GM21576 (cell line): Measurements from ENCODE around the gene VDAC2.

Source experiments
- ATAC-seq: cut with Tn5 transposase; IDR thresholded peaks from one replicate; pipeline ENCODE4 v1.9.1; 2021; ENCODE audit warnings: mild to moderate bottlenecking, moderate library complexity; ENCODE audit not compliant: unreplicated experiment

The VDAC2 gene

DNA sequence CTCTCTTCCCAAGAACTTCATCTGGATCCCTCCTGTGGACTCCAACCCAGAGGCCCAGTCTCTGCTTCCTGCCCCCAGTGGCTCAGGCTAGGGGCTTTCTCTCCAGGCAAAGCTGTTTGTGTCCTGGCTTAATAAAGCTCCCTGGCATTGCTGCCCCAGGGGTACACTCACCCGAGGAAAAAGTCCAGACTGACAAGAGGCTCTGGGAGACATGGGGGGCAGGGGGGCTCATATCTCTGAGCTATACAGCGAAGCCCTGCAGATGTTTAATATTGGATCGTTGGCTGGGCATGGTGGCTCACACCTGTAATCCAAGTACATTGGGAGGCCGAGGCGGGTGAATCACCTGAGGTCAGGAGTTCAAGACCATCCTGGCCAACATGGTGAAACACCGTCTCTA lies 35.9 kb downstream of the VDAC2 start:
- no peak for ATAC-seq

DNA sequence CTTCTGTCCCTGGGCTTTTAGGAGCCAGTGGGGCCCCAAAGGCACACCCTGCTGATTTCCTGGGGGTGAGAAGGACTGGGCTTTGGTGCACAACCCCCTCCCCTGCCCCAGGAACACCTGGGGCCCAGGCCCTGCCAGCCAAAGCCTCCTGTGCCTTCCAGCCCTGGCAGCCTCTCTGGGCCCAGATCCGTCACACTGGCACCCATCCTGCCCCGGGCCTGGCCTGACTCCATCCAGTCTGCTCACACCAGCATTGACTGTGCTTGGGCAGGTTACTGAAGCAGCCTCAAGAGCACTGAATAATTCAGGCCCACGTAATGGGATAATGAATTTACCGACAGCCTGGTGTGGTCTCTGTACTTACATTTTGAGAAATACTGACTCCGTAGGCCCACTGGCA lies 37.2 kb downstream of the VDAC2 start:
- no peak for ATAC-seq

DNA sequence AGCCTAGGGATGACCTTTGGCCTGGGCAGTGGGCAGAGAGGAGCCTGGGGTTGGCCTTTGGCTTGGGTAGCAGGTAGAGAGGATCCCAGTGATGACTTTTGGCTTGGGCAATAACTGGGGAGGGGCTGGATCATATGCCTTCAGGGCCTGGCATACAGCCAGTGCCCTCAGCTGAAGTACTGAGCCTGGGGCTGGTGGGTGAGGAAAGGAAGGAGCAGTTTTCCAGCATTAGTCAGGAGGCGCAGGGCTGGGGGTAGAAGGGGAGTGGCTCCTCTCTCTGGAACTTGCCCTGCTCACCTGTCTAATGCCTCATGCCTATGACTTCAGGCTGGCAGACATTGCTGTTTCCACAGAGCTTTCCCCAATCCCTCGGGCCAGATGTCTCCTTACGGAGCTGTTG lies 40.3 kb downstream of the VDAC2 start:
- ATAC-seq, result no peak

DNA sequence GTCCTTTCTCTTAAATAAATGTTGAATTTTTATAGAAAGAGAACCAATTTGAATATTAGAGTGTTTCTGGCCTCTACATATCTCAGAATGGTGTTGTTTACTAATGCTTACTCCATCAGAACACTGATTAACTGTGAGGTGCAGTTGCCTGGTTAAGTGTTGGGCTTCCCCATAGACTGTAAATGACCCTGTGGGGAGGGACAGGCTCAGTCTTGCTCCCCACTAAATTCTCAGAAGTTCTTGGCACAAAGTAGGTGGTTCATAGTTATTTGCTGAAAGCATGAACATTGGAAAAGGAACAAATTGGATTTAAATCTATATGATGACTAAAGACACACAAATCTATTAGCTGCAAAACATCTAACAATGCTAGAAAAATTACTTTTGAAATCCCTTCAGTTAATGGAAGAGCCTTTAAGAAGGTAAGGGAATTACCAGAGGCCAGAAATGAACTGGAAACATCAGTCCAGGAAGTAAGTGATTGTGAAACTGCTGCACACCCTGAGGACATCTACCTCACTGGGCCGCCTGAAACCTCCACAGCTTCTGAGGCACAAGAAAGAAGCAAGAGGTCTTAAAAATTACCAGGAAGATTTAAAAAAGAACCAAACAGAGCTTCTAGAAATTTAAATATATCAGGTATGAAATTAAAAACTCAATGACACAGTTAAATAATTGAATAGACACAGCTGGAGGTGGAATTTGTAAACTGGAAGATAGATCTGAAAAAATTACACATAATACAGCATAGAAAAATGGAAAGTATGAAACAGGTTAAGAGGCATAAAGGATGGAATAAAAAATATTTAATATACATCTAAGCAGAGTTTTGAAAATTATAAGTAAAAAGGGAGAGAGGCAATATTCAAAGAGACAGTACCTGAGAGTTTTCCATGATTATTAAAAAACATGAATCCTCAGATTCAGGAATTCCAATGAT lies 43.0 kb downstream of the VDAC2 start:
- ATAC-seq, result no peak

DNA sequence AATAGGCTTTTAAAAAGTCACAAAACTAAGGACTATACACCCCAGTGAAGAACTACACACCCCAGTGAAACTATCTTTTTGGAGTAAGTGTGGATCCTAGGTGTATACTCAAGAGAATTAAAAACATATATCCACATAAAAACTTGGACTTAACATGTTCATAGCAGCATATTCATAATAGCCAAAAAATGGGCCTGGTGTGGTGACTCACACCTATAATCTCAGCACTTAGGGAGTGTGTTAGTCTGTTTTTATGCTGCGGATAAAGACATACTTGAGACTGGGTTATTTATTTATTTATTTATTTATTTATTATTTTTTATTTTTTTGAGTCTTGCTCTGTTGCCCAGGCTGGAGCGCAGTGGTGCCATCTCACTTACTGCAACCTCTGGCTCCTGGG lies 44.1 kb downstream of the VDAC2 start:
- ATAC-seq, result no peak

DNA sequence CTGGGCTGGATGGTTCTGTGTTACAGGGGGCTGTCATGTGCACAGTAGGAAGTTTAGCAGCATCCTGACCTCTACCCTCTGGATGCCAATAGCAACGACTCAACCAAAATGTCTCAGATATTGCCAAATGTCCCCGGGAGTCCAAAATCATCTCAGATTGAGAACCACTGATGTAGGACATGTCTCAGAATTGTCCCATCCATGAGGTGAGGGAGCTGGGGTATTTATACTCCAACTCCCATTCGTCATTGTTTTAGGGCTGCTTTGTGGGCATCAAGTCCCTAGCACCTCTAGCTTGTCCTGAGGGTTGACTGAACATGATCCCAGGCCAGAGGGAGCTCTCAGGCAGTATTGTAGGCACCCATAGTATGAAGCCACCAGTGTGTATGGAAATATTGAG lies 50.4 kb downstream of the VDAC2 start:
- no peak for ATAC-seq

DNA sequence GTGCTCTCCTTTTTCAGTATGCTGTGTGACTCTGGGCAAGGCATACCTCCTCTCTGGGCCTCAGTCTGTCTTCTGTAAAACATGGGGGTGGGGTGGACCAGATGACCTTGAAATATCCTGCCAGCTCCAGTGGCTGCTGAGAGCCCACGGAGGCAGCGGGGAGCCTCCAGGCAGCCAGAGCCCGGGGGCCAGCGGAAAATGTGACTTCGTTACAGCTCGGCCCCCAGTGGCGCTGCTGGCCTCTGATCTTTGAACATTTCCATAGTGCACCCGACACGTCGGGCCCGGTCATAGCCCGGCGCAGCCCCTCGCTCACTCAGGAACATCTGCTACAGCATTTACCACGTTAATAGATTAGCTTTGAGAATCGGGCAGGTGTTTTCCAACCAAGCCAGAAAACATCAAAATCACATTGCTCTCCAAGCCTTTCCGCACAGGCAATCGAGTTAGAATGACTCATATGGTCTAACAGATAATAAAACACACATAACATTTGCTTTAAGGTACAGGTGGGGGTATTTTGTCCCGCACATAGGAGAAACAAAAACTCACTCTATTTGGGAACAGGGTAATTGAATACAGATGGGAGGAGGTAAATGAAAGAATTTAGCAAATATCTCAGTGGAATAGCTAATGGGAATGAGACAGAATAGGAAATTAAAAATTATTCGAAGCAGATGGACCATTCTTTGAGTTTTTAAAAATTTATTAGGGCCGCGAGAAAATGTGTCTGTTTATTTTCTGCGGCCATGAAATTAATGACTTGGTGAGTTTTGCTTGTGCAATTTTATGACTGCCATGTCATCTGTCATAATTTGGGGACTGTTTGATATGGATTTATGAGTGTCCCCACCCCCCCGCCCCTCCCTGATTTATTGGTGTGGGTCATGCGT lies 51.5 kb downstream of the VDAC2 start:
- no peak for ATAC-seq

DNA sequence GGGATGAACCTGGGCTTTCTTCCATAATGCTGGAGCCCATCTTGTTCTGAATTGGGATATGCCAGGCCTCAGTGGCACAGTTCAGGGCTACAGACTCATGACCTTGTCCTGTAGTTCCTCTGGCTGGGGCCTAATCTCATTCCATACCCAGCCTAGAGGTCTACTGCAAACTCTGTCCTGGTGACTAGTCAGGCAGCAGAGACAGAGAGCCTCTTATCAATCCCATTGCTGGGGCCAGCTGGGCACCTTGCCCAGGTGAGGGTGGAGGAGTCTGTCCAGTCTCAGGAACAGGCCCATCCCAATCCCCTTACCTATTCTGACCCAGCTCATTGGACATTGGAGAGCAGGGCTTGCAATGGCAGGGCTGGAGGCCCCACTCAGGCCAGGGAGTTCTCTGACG lies 53.2 kb downstream of the VDAC2 start:
- no peak for ATAC-seq

DNA sequence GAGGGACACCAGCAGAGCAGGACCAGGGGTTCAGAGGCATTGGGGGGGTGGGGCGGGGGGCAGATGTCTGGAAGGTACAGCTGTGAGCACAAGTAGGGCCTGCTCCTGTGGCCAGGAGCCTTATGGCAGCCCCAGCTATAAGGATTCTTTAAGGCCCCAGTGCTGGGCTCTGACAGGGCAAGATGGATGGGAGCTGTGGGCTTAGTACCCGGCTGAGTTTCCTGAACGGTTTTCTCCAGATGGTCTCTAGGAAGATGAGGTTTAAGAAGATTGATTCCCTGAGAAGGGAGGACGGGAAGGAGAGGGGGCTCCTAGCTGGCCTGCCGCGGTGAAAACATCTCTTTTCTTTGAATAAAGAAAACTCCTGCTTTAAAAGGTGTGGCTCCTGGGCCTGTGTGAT lies 55.3 kb downstream of the VDAC2 start:
- ATAC-seq, result no peak

DNA sequence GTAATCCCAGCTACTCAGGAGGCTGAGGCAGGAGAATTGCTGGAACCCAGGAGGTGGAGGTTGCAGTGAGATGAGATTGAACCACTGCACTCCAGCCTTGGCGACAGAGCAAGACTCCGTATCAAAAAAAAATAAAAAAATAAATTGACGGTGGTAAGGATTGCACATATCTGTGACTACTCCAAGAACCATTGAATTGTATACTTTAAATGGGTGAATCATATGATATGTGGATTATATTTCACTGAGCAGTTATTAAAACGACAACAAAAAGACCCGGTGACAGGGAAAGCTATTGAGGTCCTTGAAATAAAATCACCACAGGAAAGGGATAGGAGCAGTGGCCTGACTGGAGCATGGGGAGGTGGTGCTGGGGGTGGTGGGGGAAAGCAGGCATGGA lies 56.3 kb downstream of the VDAC2 start:
- ATAC-seq, result no peak

DNA sequence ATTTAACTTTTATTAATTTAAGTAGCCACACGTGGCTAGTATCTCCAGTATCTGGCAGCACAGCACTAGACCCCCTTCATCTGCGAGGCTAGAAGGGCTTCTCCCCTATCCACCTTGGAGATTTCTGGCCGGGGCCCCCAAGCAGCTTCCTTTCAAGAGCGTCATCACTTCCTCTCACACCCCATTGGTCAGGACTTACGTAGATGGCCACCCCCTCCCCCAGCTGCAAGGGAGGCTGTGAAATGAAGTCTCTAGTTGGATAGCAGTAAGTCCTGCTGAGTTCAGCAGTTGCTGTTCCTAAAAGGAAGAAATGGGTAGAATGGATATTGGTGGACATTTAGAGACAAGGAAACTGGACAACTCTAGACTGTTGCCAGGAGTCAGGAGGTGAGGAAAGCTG lies 59.0 kb downstream of the VDAC2 start:
- no peak for ATAC-seq

DNA sequence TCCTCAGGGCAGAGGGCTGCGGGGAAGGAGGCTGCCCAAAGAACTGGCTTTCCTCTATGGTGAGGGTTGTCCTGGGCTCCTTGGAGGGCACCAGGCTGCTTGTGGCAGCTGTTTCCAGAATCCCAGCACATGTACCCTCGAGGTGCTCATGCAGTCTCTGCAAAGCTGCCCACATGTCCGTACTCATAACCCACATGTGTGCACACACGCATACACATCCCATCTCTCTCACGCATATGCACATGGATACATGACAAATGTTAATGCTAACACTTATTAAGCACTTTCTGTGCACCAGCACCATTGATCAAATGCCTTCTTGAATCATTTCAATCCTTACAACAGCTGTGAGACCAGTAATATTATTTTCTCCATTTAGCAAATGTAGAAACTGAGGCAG lies 61.5 kb downstream of the VDAC2 start:
- ATAC-seq, result no peak

DNA sequence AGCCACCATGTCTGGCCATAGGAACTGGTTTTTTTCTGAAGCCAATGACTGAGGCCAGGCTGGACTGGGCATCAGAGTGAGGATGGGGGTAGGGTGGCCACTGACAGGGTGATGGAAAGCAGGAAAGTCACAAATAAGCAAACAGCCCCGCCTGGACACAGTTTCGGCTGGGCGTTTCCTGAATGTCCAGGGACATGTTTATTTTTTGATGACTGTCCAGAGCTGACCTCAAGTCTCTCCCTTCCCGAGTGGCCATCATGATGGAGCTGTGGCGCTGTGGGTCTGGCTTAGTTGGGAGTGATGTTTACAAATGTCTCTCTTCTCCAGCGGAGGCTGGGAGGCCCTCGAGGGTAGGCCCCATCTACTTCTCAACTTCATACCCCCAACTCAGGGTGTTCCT lies 62.3 kb downstream of the VDAC2 start:
- ATAC-seq, result no peak

DNA sequence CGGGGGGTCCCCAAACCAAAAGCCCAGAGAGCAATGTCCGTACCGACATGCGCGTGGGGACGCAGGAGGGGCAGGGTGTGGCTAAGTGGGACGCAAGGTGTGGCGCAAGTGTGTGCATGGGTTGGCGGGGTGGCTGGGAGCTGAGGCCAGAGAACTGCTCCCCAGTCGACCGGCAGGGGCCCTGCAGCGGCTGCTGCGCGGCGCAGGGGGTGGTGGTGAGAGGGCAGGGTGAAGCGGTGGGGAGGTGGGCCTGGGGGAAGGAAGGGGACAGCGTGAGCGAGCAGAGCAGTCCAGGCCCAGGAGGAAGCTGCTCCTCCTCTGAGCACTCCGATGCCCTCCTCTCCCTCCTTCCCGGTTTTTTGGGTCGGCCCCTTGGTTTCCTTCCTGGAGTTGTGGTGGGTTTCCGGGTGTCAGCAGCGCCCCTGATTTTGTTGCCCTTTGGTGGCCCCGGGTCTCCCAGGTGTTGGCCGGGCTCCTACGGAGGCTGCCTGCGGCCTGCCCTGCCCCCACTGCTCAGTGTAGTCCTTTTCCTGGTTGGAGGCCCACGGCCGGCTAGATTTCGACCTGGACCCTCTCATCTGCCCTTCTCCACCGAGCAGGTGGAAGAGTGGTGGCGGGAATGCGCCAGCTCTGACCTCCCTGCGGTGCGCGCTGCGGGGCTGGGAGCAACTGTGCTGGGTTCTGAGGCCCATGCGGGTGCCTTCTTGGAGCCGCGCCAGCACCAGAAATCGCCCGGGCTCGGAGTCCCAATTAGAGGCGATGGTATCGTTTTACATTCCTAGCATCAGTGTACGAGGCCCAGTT lies 65.7 kb downstream of the VDAC2 start:
- ATAC-seq, result no peak

DNA sequence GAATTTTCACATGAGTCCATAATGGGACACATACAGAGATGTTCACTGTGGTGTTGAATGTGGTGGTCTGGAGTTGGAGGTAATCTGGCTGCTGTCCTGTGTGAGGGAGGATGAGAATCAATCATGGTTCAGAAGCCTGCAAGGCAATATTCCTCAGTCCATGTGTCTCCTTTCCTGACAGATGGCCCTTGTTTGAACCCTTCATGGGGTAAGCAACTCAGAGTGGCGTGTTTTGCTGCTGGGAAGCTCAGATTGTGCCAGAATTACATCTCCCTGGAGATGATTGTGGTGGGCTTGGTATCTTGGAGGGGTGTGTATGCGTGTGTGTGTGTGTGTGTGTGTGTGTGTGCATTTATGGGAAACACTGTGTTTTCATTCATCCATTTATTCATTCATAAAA lies 69.6 kb downstream of the VDAC2 start:
- no peak for ATAC-seq
